ENCODE data around the gene KSR2. TPM values are rescaled to one million over a fixed set of nuclear protein-coding genes. Genes with fewer than 3 reads are reported as not detected.

KSR2 gene
- total RNA-seq, 1 experiment from 2014 or later = 1.3 TPM

GRCh38 chr12:117525766-117526165 is 443.0 kb downstream of the KSR2 start:
- Histone ChIP-seq H2AK5ac (ENCODE audit: insufficient read length, low read length) (no peak overlapping the region), H3K23ac (ENCODE audit: insufficient read length, low read depth, low read length) (no peak overlapping the region), H3K4me2 (ENCODE audit: insufficient read depth, insufficient read length, low read length) (no peak overlapping the region), H3K27me3 (ENCODE audit: insufficient read depth, low read length) (no peaks in the 10 kb centered on the region), H3K56ac (ENCODE audit: insufficient read length, low read depth, low read length) (no peak overlapping the region), H3K4me1 (ENCODE audit: insufficient read depth, low read length) (no peaks in the 10 kb centered on the region), H3T11ph (ENCODE audit: low read length) (no peak overlapping the region), H2BK20ac (ENCODE audit: low read depth, low read length, poor library complexity, severe bottlenecking) (no peak overlapping the region), H3K79me1 (ENCODE audit: insufficient read depth, low read depth, low read length, poor library complexity, severe bottlenecking) (no peaks in the 10 kb centered on the region), H2BK15ac (ENCODE audit: low read depth, low read length) (no peak overlapping the region), H2AFZ (ENCODE audit: low read length) (no peak overlapping the region), H4K91ac (ENCODE audit: insufficient read length, low read depth, low read length) (no peak overlapping the region), H3K14ac (ENCODE audit: insufficient read depth, low read length) (no peak overlapping the region), H4K8ac (replicated peaks; ENCODE audit: insufficient read length, low read depth, low read length) (no peak overlapping the region), H4K5ac (ENCODE audit: insufficient read length, low read depth, low read length) (no peak overlapping the region), H3K4ac (ENCODE audit: low read depth, low read length) (no peak overlapping the region), H3K9ac (ENCODE audit: extremely low read depth, insufficient read length, low read length) (no peak overlapping the region), H4K20me1 (ENCODE audit: control insufficient read depth, insufficient read depth, insufficient read length) (no peaks in the 10 kb centered on the region), H3K27ac (ENCODE audit: insufficient read length, low read depth, low read length) (no peak overlapping the region), H2BK120ac (ENCODE audit: low read depth, low read length, poor library complexity, severe bottlenecking) (no peak overlapping the region), H3K23me2 (ENCODE audit: insufficient read length, low read depth, low read length, poor library complexity, severe bottlenecking) (no peaks in the 10 kb centered on the region), H2BK5ac (ENCODE audit: insufficient read length, low read length) (no peak overlapping the region), H3K79me2 (ENCODE audit: insufficient read depth, low read length) (no peaks in the 10 kb centered on the region), H3K18ac (ENCODE audit: insufficient read length, low read depth, low read length) (no peak overlapping the region), H2BK12ac (ENCODE audit: insufficient read length, low read depth, low read length) (no peak overlapping the region), H3K9me3 (ENCODE audit: control insufficient read depth, low read depth, low read length) (no peaks in the 10 kb centered on the region)
- Mint-ChIP-seq H3K27me3 (ENCODE audit: low read depth) (peaks cover 2% of the 10 kb centered on the region; the same call in 1 of the 2 replicates), H3K27ac (peak overlapping the region in 1 of 3 experiments; percentile 78; a peak in 1 of 7 replicates), H3K4me3 (no peak overlapping the region), H3K36me3 (ENCODE audit: insufficient read depth in 1 of 3, low read depth in 3 of 3) (no peaks in the 10 kb centered on the region; a peak in 1 of 7 replicates), H3K4me1 (no peaks in the 10 kb centered on the region; a peak in 2 of 4 replicates), H3K9me3 (no peaks in the 10 kb centered on the region)
- TF ChIP-seq, protein P1, sequence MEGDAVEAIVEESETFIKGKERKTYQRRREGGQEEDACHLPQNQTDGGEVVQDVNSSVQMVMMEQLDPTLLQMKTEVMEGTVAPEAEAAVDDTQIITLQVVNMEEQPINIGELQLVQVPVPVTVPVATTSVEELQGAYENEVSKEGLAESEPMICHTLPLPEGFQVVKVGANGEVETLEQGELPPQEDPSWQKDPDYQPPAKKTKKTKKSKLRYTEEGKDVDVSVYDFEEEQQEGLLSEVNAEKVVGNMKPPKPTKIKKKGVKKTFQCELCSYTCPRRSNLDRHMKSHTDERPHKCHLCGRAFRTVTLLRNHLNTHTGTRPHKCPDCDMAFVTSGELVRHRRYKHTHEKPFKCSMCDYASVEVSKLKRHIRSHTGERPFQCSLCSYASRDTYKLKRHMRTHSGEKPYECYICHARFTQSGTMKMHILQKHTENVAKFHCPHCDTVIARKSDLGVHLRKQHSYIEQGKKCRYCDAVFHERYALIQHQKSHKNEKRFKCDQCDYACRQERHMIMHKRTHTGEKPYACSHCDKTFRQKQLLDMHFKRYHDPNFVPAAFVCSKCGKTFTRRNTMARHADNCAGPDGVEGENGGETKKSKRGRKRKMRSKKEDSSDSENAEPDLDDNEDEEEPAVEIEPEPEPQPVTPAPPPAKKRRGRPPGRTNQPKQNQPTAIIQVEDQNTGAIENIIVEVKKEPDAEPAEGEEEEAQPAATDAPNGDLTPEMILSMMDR (conservative IDR thresholded peaks at IDR 0.05) = no peak
- WGBS (ENCODE audit: extremely low coverage, insufficient read length, low lambda C conversion rate) = no CpG with 5 or more reads among the region's 4 CpGs
- no peak for DNase-seq

All from H9 (cell line).